ENCODE measurements around the gene COX20. TPM values are rescaled to one million over a fixed set of nuclear protein-coding genes. Genes with fewer than 3 reads are reported as not detected.
"Not testable (repeated sequence)": the region's sequence is repeated elsewhere in the genome, so short reads cannot be mapped to it uniquely, and the experiment has no call there.

The COX20 gene
- total RNA-seq, 6 experiments from 2014 or later: 42.6 to 70.8 (median 58.9) TPM

GRCh38 chr1:244792188-244792850 is 43.1 kb upstream of the COX20 start:
- Mint-ChIP-seq H3K27me3 (ENCODE audit: insufficient read depth) (peaks cover 12% of the 10 kb centered on the region), H3K27ac (no peak overlapping the region), H3K4me3 (no peak overlapping the region), H3K36me3 (ENCODE audit: low read depth) (no peaks in the 10 kb centered on the region), H3K4me1 (ENCODE audit: low read depth) (no peaks in the 10 kb centered on the region; the same call in 1 of the 2 replicates), H3K9me3 (no peaks in the 10 kb centered on the region)
- no peak for DNase-seq
- no peak for TF ChIP-seq CTCF (IDR thresholded peaks at IDR 0.05)

GRCh38 chr1:244794071-244794470 is 41.4 kb upstream of the COX20 start:
- no peaks in the 10 kb centered on the region for H3K36me3 Mint-ChIP-seq (ENCODE audit: low read depth)
- H3K9me3 Mint-ChIP-seq: no peaks in the 10 kb centered on the region
- H3K4me3 Mint-ChIP-seq: no peak overlapping the region
- peaks cover 12% of the 10 kb centered on the region for H3K27me3 Mint-ChIP-seq (ENCODE audit: insufficient read depth)
- no peak for TF ChIP-seq CTCF (IDR thresholded peaks at IDR 0.05)
- H3K27ac Mint-ChIP-seq: no peak overlapping the region
- DNase-seq: no peak
- H3K4me1 Mint-ChIP-seq (ENCODE audit: low read depth): no peaks in the 10 kb centered on the region; the same call in 1 of the 2 replicates

GRCh38 chr1:244794516-244794915 is 40.9 kb upstream of the COX20 start:
- not testable (repeated sequence) for H3K4me1 Mint-ChIP-seq (ENCODE audit: low read depth)

GRCh38 chr1:244796719-244797406 is 38.6 kb upstream of the COX20 start:
- Mint-ChIP-seq H3K27me3 (ENCODE audit: insufficient read depth) (peaks cover 7% of the 10 kb centered on the region; the same call in 1 of the 2 replicates), H3K27ac (no peak overlapping the region), H3K4me3 (no peak overlapping the region), H3K36me3 (ENCODE audit: low read depth) (no peaks in the 10 kb centered on the region), H3K4me1 (ENCODE audit: low read depth) (no peaks in the 10 kb centered on the region; the same call in 1 of the 2 replicates), H3K9me3 (no peaks in the 10 kb centered on the region)
- peak; percentile 48 for DNase-seq
- TF ChIP-seq CTCF (IDR thresholded peaks at IDR 0.05): peak; percentile 98

More at GRCh38 chr1:244794516-244794915, 40.9 kb upstream of the COX20 start:
- not testable (repeated sequence) for H3K9me3 Mint-ChIP-seq; H3K27ac Mint-ChIP-seq; DNase-seq; H3K36me3 Mint-ChIP-seq (ENCODE audit: low read depth); H3K4me3 Mint-ChIP-seq
- peaks cover 11% of the 10 kb centered on the region for H3K27me3 Mint-ChIP-seq (ENCODE audit: insufficient read depth)

GRCh38 chr1:244800821-244801220 is 34.6 kb upstream of the COX20 start:
- Mint-ChIP-seq H3K36me3 (ENCODE audit: low read depth) (no peaks in the 10 kb centered on the region), H3K27ac (no peak overlapping the region), H3K9me3 (no peaks in the 10 kb centered on the region), H3K4me3 (no peak overlapping the region), H3K4me1 (ENCODE audit: low read depth) (no peaks in the 10 kb centered on the region), H3K27me3 (ENCODE audit: insufficient read depth) (peaks cover 3% of the 10 kb centered on the region)
- TF ChIP-seq CTCF (IDR thresholded peaks at IDR 0.05): no peak
- DNase-seq: no peak

- peak; percentile 81 for TF ChIP-seq CTCF (IDR thresholded peaks at IDR 0.05)
- H3K4me1 Mint-ChIP-seq (ENCODE audit: low read depth): no peaks in the 10 kb centered on the region
- no peaks in the 10 kb centered on the region for H3K36me3 Mint-ChIP-seq (ENCODE audit: low read depth)
- DNase-seq: no peak
- no peak overlapping the region for H3K4me3 Mint-ChIP-seq
- H3K9me3 Mint-ChIP-seq: no peaks in the 10 kb centered on the region
- no peak overlapping the region for H3K27ac Mint-ChIP-seq
- peaks cover 2% of the 10 kb centered on the region for H3K27me3 Mint-ChIP-seq (ENCODE audit: insufficient read depth)
Observed at GRCh38 chr1:244801246-244801645, 34.2 kb upstream of the COX20 start.

Measured in HFFc6 (cell line).